Measurements from ENCODE around the gene TCF15. TPM values are rescaled to one million over a fixed set of nuclear protein-coding genes. Genes with fewer than 3 reads are reported as not detected.

TCF15 gene
- total and polyA plus RNA-seq, 8 donors = 0.18 to 2.4 (median 1.5) TPM

DNA sequence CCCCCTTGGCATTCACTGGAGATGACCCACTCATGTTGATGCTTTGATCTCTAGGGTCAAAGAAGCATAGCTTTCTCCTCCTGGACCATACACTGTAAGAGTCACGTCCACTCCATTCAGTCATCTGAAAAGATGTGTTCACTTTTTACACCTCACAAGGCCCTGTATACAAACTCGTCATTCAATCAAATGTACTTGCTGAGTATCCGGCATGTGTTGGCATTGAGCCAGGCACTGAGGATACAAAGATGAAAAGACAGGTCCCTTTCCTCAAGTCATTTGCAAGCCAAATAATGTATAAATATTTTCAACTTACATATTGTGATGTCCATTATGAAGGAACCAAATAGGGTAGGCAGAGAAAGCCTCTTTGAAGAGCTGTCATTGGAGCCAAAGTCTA is 34.0 kb downstream of the TCF15 start:
- no peaks in the 10 kb centered on the region for H3K9me3 ChIP-seq
- no peak overlapping the region for H3K27ac ChIP-seq
- TF ChIP-seq CTCF (IDR thresholded peaks at IDR 0.05) = no peak
- peaks cover 0 to 18% of the 10 kb centered on the region in 2 donors for H3K4me1 ChIP-seq
- ATAC-seq = no peak
- DNase-seq = no peak
- H3K36me3 ChIP-seq = no peaks in the 10 kb centered on the region
- peaks cover 0 to 43% of the 10 kb centered on the region in 2 donors for H3K27me3 ChIP-seq
- no peak overlapping the region for H3K4me3 ChIP-seq
- intact Hi-C loops (cut with DNase I) = no loop called here

- DNase-seq (no peak), ATAC-seq (no peak)
- H3K9me3 ChIP-seq = no peaks in the 10 kb centered on the region
- no peak for TF ChIP-seq CTCF (IDR thresholded peaks at IDR 0.05)
- H3K27me3 ChIP-seq = peaks cover 0 to 46% of the 10 kb centered on the region in 2 donors
- H3K27ac ChIP-seq = peak overlapping the region in 1 of 2 donors; percentile 33
- peaks cover 0 to 19% of the 10 kb centered on the region in 2 donors for H3K4me1 ChIP-seq
- no peaks in the 10 kb centered on the region for H3K36me3 ChIP-seq
- no peak overlapping the region for H3K4me3 ChIP-seq
- intact Hi-C loops (cut with DNase I) = no loop called here
Measured at GRCh38 chr20:575230-575629, 34.9 kb downstream of the TCF15 start.

DNA sequence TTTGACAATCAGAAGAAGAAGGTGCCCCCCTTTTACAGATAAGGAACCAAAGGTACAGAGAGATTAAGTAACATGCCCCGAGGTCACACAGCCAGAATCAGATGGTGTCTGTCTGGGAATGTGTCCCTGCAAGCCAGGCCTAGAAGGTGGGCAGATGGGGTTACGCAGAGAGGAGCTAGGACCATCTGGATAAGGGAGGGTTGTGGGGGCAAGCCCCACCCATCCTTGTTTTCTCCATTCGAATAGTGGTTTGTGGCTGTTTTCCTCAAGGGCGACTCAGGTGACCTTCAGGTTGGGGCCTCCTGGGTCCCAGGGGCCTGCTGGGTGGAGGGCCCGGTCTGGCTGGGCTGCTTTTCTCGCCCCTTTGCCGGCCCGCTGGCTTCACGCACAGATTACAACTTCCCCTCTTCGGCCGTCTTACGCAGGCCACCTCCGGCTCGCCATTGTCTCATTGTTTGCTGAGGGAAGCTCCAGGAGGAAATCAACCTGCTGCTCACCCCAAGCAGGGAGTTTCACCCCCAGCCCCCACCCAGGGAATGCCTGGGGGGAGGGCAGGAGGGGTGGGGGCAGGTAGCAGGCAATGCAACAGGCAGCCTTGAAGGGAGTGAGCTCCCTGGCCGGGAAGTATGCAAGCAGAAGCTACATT is 35.7 kb downstream of the TCF15 start:
- ATAC-seq = no peak
- peaks cover 0 to 19% of the 10 kb centered on the region in 2 donors for H3K4me1 ChIP-seq
- TF ChIP-seq CTCF (IDR thresholded peaks at IDR 0.05) = no peak
- peak overlapping the region in 1 of 2 donors; percentile 33 for H3K27ac ChIP-seq
- DNase-seq = no peak
- no peaks in the 10 kb centered on the region for H3K9me3 ChIP-seq
- no peak overlapping the region for H3K4me3 ChIP-seq
- H3K36me3 ChIP-seq = no peaks in the 10 kb centered on the region
- peaks cover 0 to 51% of the 10 kb centered on the region in 2 donors for H3K27me3 ChIP-seq
- intact Hi-C loops (cut with DNase I) = no loop called here

GRCh38 chr20:573414-574296 is 36.5 kb downstream of the TCF15 start:
- H3K27me3 ChIP-seq = peaks cover 0 to 58% of the 10 kb centered on the region in 2 donors
- H3K27ac ChIP-seq = peak overlapping the region in 1 of 2 donors; percentile 33
- DNase-seq (no peak), ATAC-seq (no peak)
- H3K36me3 ChIP-seq = no peaks in the 10 kb centered on the region
- TF ChIP-seq CTCF (IDR thresholded peaks at IDR 0.05) = no peak
- no peak overlapping the region for H3K4me3 ChIP-seq
- no peaks in the 10 kb centered on the region for H3K9me3 ChIP-seq
- intact Hi-C loops (cut with DNase I) = no loop called here
- peaks cover 0 to 19% of the 10 kb centered on the region in 2 donors for H3K4me1 ChIP-seq

GRCh38 chr20:572727-573126 is 37.4 kb downstream of the TCF15 start:
- TF ChIP-seq CTCF (IDR thresholded peaks at IDR 0.05) = no peak
- no peak overlapping the region for H3K4me3 ChIP-seq
- H3K27me3 ChIP-seq = peaks cover 0 to 68% of the 10 kb centered on the region in 2 donors
- no peaks in the 10 kb centered on the region for H3K36me3 ChIP-seq
- ATAC-seq (no peak), DNase-seq (no peak)
- H3K4me1 ChIP-seq = peaks cover 0 to 19% of the 10 kb centered on the region in 2 donors
- no peaks in the 10 kb centered on the region for H3K9me3 ChIP-seq
- intact Hi-C loops (cut with DNase I) = no loop called here
- H3K27ac ChIP-seq = no peak overlapping the region
